NCI-H1930 (cell line): ENCODE data around the gene PGLYRP3.
A peak's percentile ranks its signal among the peaks of the same experiment; 100 is the strongest.

Experiments used
- DNase-seq, 2 experiments: peaks; one replicate each; lab custom pipeline; 2025; lab: John Stamatoyannopoulos, UW

PGLYRP3 gene, protein sequence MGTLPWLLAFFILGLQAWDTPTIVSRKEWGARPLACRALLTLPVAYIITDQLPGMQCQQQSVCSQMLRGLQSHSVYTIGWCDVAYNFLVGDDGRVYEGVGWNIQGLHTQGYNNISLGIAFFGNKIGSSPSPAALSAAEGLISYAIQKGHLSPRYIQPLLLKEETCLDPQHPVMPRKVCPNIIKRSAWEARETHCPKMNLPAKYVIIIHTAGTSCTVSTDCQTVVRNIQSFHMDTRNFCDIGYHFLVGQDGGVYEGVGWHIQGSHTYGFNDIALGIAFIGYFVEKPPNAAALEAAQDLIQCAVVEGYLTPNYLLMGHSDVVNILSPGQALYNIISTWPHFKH

GRCh38 chr1:153312570-153313186, at the start of gene PGLYRP3:
Gene PGLYRP3 (minus strand): TSS chr1:153312952. CDS start chr1:153310665, 2,287 bp downstream.
- no peak for DNase-seq

DNA sequence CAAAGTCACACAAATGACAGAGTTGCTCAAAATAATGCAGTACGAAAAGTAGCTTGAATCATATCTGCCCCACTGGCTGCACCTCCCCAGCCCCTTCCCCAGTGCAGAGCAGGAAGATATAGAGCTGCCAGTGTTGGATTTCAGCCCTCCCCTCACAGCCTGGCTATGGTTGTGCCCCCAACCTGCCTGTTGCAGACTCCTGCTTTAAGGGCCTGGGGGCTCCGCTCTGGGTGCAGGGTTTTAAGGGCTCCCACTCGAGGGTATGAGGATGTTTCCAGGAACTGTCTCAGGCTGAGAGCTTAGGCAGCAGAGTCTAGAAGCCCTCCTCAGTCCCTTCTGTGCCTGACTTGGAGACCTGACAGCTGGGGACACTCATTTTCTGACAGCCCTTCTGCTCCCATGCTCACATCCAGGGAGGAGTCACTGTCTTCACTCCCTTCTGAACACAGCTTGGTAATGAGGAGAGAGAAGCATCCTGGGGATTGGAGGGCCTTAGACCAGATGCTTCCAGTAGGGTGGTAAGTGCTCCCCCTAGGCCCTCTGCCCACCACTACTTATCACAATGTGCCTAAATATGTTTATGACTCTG, 49.5 kb upstream of the PGLYRP3 start:
- DNase-seq = no peak

- DNase-seq = no peak
Measured at GRCh38 chr1:153361480-153362109, 48.8 kb upstream of the PGLYRP3 start.

DNA sequence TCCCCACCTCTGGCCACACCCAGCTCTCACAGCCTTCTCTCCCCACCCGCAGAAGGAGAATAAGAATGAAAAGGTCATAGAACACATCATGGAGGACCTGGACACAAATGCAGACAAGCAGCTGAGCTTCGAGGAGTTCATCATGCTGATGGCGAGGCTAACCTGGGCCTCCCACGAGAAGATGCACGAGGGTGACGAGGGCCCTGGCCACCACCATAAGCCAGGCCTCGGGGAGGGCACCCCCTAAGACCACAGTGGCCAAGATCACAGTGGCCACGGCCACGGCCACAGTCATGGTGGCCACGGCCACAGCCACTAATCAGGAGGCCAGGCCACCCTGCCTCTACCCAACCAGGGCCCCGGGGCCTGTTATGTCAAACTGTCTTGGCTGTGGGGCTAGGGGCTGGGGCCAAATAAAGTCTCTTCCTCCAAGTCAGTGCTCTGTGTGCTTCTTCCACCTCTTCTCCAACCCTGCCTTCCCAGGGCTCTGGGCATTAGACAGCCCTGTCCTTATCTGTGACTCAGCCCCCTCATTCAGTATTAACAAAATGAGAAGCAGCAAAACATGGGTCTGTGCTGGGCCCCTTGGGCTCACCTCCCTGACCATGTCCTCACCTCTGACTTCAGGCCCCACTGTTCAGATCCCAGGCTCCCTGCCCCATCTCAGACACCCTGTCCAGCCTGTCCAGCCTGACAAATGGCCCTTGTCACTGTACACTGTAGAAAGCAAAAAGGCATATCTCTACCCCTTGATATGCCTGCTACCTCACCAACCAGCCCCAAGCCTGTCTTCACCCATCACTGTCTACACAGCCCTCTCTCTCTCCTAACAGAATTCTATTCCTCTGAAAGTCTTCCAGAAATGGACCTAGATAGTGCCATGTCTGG, 48.1 kb upstream of the PGLYRP3 start:
- DNase-seq = no peak

- no peak for DNase-seq
Measured at GRCh38 chr1:153360190-153360589, 47.4 kb upstream of the PGLYRP3 start.

DNA sequence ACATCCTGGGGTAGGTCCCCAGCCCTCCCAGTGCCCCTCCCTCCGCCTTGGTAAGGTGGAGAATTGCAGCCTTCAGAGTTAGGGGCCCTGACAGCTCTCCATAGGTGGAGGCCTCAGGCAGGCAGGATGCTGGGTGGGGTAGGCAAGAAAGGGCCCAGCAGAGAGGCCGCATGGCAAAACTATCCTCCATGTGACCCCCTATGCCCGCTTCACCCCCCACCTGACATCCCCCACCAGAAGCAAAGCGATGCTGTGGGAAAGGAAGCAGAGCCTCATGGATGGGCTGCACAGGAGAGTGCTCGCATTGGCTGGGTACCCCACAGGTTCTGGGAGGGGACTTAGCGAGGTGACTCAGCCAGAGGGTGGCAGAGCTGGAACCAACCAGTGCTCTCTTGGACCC, 46.5 kb upstream of the PGLYRP3 start:
- no peak for DNase-seq

DNA sequence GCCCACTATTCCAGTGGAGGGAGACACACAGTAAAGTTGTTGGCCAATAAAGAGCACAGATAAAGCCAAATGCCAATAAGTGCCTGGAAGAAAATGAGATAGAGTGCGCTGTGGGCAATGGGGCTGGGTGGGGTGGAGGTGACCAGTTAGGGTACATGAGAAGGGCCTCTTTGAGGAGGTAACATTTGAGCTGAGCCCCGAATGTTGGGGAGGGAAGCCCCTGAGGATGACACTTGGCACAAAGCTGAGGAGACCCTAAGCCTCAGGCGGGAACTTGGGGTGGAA, 45.9 kb upstream of the PGLYRP3 start:
- DNase-seq = no peak

- DNase-seq = no peak
Measured at GRCh38 chr1:153357853-153358690, 45.3 kb upstream of the PGLYRP3 start, which contains the start of gene S100A9. Gene S100A9 (plus strand): TSS chr1:153357854. CDS start chr1:153358284, 430 bp downstream.

DNA sequence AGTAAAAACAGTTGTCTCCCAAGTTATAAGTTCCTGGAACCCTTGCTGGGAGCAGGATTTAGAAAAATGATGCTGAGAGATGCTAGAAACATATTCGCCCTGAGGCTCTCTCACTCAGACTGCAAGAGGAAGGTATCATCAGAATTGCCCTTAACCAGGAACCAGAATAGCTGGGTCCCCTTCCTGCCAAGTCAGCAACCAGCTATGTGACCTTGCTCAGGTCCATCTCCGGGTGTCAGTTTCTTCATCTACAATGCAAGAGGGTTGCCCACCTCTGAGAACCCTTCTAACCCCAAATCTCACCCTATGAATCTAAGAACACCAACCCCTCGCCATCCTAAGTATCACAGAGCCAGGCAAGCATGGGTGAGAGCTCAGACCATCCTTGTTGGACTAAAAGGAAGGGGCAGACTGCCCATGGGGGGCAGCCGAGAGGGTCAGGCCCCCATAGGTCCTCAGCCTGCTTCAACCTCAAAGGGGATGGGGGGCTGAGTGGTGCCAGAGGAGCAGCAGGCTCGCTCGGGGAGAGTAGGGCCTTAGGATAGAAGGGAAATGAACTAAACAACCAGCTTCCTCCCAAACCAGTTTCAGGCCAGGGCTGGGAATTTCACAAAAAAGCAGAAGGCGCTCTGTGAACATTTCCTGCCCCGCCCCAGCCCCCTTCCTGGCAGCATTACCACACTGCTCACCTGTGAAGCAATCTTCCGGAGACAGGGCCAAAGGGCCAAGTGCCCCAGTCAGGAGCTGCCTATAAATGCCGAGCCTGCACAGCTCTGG, 44.5 kb upstream of the PGLYRP3 start:
- DNase-seq = no peak

DNA sequence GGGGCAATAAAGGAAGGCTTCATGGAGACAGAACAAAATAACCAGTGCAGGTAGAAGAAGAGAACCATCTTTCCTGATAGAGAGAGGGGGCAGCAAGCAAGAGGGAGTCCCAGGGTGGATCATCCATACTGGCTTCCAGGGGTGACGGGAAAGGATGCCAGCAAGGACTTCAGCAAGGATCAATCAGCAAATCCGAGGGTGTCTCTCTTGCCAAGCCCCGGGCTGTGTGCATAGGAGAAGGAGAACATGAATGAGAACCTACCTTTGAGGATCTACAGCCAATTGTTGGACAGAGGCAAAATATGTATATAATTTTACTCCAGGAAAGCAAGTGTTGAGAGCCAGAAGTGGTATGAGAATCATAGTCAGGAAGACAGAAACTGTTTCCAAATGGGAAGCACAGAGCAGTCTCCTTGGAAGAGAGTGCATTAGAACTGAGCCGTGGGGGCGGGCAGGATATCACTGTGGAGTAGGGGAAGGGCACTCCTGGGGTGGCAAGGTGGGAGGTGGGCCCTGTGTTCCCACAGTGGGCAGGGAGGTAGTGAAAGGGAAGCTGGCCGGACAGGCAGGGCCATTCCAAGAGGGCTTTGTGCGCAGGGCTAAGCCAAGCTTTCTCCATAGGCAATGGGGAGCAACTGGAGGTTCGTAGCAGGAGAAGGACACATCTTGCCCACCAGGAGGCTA, 43.8 kb upstream of the PGLYRP3 start:
- no peak for DNase-seq

- DNase-seq = peak; percentile 39 to 66
Measured at GRCh38 chr1:153355445-153356071, 42.8 kb upstream of the PGLYRP3 start.

DNA sequence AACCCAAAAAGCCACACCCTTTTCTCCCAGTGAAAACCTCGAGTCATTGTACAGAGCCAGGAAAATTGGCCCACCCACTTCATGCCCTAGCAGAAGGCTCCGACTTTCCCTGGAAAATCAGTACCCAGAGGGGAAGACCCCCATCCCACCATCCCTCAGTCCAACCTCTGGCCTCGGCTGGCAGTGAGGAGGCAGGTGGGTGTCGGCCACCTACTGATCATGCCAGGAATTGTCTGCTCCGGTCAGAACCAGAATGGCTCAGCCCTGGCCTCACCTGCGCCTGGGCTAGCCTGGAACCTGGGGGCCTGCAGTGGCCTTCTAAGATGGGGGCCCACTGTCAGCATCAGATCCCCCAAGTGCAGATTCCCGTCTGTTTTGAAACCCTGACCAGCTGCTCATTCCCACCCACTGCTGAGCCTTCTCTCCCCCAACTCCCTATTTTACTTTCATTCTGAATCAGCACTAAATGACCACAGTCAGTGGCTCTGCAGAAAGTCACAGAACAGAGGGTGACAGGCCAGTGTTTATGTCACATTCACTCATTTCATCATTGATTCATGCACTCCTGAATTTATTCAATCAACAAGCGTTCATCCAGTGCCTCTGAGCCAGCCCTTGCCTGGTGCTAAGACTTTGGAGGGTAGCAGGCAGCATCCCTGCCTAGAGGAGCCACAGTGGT, 41.9 kb upstream of the PGLYRP3 start:
- no peak for DNase-seq

DNA sequence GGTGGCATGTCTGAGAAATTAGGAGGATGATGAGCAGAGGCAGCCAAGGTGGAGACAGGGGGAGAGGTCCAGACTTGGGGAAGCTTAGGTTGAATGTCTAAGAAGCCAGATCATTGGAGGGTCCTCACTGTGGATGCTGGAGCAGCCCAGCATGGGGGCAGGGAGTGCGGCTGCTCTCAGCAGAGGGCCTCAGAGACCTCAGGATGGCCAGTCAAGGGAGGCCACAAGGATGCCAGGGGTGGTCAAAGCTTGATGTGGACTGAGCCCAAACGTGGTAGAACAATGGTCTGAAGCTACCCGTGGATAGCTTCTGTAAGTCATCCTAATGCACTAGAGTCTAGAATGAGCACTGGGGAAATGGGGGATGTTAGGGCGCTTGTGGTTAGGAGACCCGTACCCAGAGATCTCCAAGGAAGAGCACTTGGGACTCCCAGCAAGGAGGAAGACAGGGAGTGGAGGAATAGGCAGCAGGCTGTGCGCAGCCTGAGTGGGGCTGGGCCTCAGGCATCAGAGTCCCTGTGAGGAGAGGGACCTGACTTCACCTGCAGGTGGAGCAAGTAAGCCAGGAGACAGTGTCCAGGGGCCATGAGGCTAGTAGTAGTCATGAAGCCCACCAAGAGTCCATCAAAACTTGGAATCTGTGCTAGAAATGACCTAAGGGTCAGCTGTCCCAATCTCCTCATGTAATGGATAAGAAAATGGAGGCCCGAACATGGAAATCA, 40.6 kb upstream of the PGLYRP3 start:
- peak in 1 of 2 experiments; percentile 25 for DNase-seq

DNA sequence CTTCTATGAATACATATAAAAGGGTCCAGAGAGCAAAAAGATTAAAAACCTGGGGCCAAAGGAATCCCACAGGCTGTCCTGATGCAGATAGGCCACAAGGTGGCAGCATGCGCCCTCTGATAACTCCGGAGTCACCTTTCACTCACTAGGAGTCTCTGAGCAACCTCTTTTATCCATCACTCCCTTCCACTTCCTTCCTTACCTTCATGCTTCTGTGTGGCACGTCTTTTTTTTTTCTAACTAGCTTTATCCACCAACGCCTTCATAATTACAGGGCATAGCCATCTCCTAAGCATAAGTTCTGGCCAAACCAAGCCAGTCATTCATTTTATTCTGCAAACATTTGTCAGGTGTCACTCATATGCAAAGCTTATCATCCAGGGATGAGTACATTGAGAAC, 39.8 kb upstream of the PGLYRP3 start:
- DNase-seq = peak; percentile 42 to 57

DNA sequence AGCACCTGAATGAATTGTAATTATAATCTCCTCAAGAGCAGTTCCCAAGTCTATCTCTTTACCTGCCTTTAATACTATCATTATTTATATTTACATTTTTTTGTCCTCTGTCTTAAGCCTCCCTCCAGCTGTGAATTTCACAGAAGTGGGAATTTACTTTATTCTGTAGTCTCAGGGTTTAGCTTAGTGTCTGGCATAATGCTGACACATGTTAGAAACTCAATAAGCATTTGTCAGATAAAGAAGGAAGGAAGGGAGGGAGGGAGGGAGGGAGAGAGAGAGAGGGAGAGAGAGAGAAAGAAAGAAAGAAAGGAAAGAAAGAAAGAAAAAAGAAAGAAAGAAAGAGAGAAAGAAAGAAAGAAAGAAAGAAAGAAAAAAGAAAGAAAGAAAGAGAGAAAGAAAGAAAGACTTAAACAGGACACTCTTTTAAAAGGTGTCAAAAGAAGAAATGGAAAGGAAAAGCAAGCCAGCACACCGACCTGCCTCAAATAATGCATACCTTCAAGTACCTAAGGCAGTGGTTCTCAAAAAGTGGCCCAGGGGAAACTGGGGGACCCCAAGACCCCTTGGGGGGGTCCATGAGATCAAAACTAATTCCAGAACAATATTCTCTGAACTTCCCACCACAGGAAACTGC, 37.7 kb upstream of the PGLYRP3 start:
- DNase-seq = no peak

DNA sequence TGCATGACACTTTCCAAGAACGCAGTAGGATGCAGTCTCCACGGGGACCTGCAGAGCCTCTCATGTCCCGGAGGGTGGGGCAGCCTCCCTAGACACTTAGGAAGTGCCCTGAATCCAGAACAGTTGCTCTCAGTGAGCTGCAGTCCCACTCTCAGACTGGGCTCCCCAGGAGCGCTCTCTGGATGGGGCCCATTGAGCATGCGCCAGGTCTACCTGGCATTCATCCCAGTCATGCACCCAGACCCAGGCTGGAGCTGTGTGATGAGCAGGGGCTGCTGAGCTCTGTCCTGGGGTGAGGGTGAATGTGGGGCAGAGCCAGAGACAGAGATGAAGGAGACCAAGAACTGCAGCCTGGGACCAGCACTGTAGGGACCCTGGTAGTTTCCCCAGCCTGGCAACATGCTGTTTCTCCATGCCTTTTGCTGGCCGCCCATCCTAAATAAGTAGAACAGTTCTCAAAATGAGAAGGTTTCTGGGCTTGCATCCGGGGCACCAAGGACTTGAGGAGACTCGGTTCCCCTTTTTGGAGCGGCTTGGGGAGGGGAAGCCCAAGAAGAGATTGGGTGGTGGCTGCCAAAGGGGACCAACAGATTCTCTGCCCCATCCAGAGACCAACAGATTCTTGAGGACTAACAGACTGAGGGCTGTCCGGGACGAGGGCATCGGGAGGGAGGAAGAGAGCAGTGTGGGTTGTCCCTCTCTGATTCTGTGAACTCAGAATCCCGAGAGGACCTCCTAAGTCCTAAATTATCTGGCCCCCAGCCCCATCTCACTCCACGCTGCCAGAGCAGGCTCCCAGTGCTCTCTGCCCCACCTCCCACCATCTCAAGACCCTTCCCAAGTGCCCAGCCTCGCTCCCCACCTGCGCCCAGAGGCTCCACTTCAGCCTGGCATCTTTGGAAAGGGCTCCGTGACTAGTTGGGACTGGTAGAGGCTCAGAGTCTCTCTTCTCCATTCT, 36.9 kb upstream of the PGLYRP3 start:
- DNase-seq = no peak
